Activated naive CD8-positive, alpha-beta T cell treated with anti-CD3 and anti-CD28 coated beads, Interleukin-2, amount 50 U/mL, for 24 hours (primary cell): Measurements from ENCODE around the gene RBMX2.
"Not testable (repeated sequence)": the region's sequence is repeated elsewhere in the genome, so short reads cannot be mapped to it uniquely, and the experiment has no call there.

Experiments used
- ATAC-seq: fragments of 150-1000 bp; cut with Tn5 transposase; one replicate; pipeline ENCODE4 v1.10.0; 2021
- DNase-seq: peaks from one replicate; pipeline ENCODE4 v3.0.0; 2021
- H3K27ac Mint-ChIP-seq: one replicate; pipeline ENCODE4 v1.8.0; 2021; ENCODE audit warnings: mild to moderate bottlenecking, mixed read lengths
- H3K27me3 Mint-ChIP-seq: one replicate; pipeline ENCODE4 v1.8.0; 2021; ENCODE audit warnings: mixed read lengths
- H3K36me3 Mint-ChIP-seq: one replicate; pipeline ENCODE4 v1.8.0; 2021; ENCODE audit warnings: low read depth, mixed read lengths
- H3K4me1 Mint-ChIP-seq: one replicate; pipeline ENCODE4 v1.8.0; 2021; ENCODE audit warnings: mixed read lengths
- H3K4me3 Mint-ChIP-seq: one replicate; pipeline ENCODE4 v1.8.0; 2021; ENCODE audit warnings: mild to moderate bottlenecking, moderate library complexity, mixed read lengths
- H3K9me3 Mint-ChIP-seq: one replicate; pipeline ENCODE4 v1.8.0; 2021; ENCODE audit warnings: mixed read lengths

The RBMX2 gene

GRCh38 chrX:130418740-130419139, 17.0 kb downstream of the RBMX2 start:
- H3K27ac Mint-ChIP-seq = no peak overlapping the region
- no peak for ATAC-seq

GRCh38 chrX:130419263-130419662, 17.5 kb downstream of the RBMX2 start:
- H3K9me3 Mint-ChIP-seq = no peaks in the 10 kb centered on the region
- DNase-seq = no peak

More at GRCh38 chrX:130418740-130419139, 17.0 kb downstream of the RBMX2 start:
- Mint-ChIP-seq H3K9me3 (no peaks in the 10 kb centered on the region), H3K4me3 (no peak overlapping the region), H3K4me1 (peaks cover 3% of the 10 kb centered on the region), H3K27me3 (peaks cover 2% of the 10 kb centered on the region), H3K36me3 (peaks cover 7% of the 10 kb centered on the region)
- DNase-seq = no peak

GRCh38 chrX:130426531-130426930, 24.7 kb downstream of the RBMX2 start:
- H3K4me3 Mint-ChIP-seq = no peak overlapping the region
- no peaks in the 10 kb centered on the region for H3K36me3 Mint-ChIP-seq
- peaks cover 2% of the 10 kb centered on the region for H3K27me3 Mint-ChIP-seq
- no peaks in the 10 kb centered on the region for H3K9me3 Mint-ChIP-seq
- no peaks in the 10 kb centered on the region for H3K4me1 Mint-ChIP-seq
- H3K27ac Mint-ChIP-seq = no peak overlapping the region
- no peak for DNase-seq
- ATAC-seq = no peak

More at GRCh38 chrX:130419263-130419662, 17.5 kb downstream of the RBMX2 start:
- H3K27ac Mint-ChIP-seq = no peak overlapping the region
- peaks cover 2% of the 10 kb centered on the region for H3K27me3 Mint-ChIP-seq
- ATAC-seq = no peak
- no peak overlapping the region for H3K4me3 Mint-ChIP-seq
- H3K4me1 Mint-ChIP-seq = peaks cover 3% of the 10 kb centered on the region
- H3K36me3 Mint-ChIP-seq = peaks cover 3% of the 10 kb centered on the region

GRCh38 chrX:130429236-130429635, 27.4 kb downstream of the RBMX2 start:
- H3K9me3 Mint-ChIP-seq, DNase-seq: not testable (repeated sequence)

GRCh38 chrX:130435937-130436336, 34.1 kb downstream of the RBMX2 start:
- Mint-ChIP-seq H3K4me1 (no peaks in the 10 kb centered on the region), H3K36me3 (no peaks in the 10 kb centered on the region), H3K9me3 (peaks cover 17% of the 10 kb centered on the region), H3K27ac (no peak overlapping the region), H3K4me3 (no peak overlapping the region), H3K27me3 (no peaks in the 10 kb centered on the region)
- ATAC-seq = no peak
- DNase-seq = no peak

More at GRCh38 chrX:130429236-130429635, 27.4 kb downstream of the RBMX2 start:
- not testable (repeated sequence) for H3K36me3 Mint-ChIP-seq, ATAC-seq, H3K4me1 Mint-ChIP-seq, H3K4me3 Mint-ChIP-seq, H3K27ac Mint-ChIP-seq, H3K27me3 Mint-ChIP-seq

GRCh38 chrX:130437996-130438395, 36.2 kb downstream of the RBMX2 start:
- H3K4me1 Mint-ChIP-seq, H3K4me3 Mint-ChIP-seq, H3K27me3 Mint-ChIP-seq, H3K27ac Mint-ChIP-seq, DNase-seq, ATAC-seq, H3K36me3 Mint-ChIP-seq: not testable (repeated sequence)
- peaks cover 17% of the 10 kb centered on the region for H3K9me3 Mint-ChIP-seq

- DNase-seq (no peak), ATAC-seq (no peak)
- H3K36me3 Mint-ChIP-seq = no peaks in the 10 kb centered on the region
- H3K4me3 Mint-ChIP-seq = no peak overlapping the region
- H3K4me1 Mint-ChIP-seq = no peaks in the 10 kb centered on the region
- H3K9me3 Mint-ChIP-seq = peaks cover 12% of the 10 kb centered on the region
- no peaks in the 10 kb centered on the region for H3K27me3 Mint-ChIP-seq
- no peak overlapping the region for H3K27ac Mint-ChIP-seq
Observed at GRCh38 chrX:130443875-130444274, 42.1 kb downstream of the RBMX2 start.

- Mint-ChIP-seq H3K27me3 (no peaks in the 10 kb centered on the region), H3K27ac (no peak overlapping the region), H3K4me3 (no peak overlapping the region), H3K9me3 (peaks cover 3% of the 10 kb centered on the region), H3K36me3 (no peaks in the 10 kb centered on the region), H3K4me1 (no peaks in the 10 kb centered on the region)
- no peak for DNase-seq
- no peak for ATAC-seq
Observed at GRCh38 chrX:130444641-130445336, 43.0 kb downstream of the RBMX2 start.

- Mint-ChIP-seq H3K4me3 (no peak overlapping the region), H3K9me3 (no peaks in the 10 kb centered on the region)
- no peak for ATAC-seq
Observed at GRCh38 chrX:130446974-130447373, 45.2 kb downstream of the RBMX2 start.

More at GRCh38 chrX:130446974-130447373, 45.2 kb downstream of the RBMX2 start:
- H3K27ac Mint-ChIP-seq = no peak overlapping the region
- H3K27me3 Mint-ChIP-seq = no peaks in the 10 kb centered on the region
- H3K36me3 Mint-ChIP-seq = no peaks in the 10 kb centered on the region
- no peak for DNase-seq
- H3K4me1 Mint-ChIP-seq = no peaks in the 10 kb centered on the region
